Esophagus squamous epithelium (tissue), 4 donors: ENCODE measurements around the gene PHACTR2.

Source experiments
- POLR2A ChIP-seq, 4 donors: fragments of 450-650 bp; IDR thresholded peaks; one replicate each; pipeline ENCODE4 v1.6.1; 2017; ENCODE audit warnings: antibody characterized with exemption in 4 of 4, mild to moderate bottlenecking in 4 of 4, moderate library complexity in 3 of 4
- TF ChIP-seq, protein P1 (sequence below), 6 experiments: fragments of 450-650 bp in 4 of 6; fragments of 200-600 bp in 2 of 6; sonication (generic) in 2 of 6; IDR thresholded peaks; one replicate each; pipeline ENCODE4 v1.5.1; 2016 to 2019; ENCODE audit warnings: antibody characterized with exemption in 6 of 6, mild to moderate bottlenecking in 4 of 6, moderate library complexity in 4 of 6

DNA sequence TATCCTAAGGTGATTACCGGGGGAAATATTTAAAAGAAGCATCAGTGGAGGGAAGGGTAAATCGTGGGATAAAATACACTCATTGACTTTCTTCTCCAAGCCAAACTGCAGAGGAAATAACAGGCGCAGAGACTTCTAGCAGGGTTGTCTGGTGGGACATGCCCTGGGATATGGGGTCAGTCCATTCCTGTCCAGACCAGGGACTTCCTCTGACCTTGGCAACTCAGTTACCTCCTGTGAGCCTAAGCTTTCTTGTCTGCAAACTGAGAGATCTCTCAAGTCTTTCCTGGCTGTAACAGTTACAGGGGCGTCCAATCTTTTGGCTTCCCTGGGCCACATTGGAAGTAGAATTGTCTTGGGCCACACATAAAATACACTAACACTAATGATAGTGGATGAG is 21.7 kb upstream of the PHACTR2 start:
- TF ChIP-seq, protein P1, sequence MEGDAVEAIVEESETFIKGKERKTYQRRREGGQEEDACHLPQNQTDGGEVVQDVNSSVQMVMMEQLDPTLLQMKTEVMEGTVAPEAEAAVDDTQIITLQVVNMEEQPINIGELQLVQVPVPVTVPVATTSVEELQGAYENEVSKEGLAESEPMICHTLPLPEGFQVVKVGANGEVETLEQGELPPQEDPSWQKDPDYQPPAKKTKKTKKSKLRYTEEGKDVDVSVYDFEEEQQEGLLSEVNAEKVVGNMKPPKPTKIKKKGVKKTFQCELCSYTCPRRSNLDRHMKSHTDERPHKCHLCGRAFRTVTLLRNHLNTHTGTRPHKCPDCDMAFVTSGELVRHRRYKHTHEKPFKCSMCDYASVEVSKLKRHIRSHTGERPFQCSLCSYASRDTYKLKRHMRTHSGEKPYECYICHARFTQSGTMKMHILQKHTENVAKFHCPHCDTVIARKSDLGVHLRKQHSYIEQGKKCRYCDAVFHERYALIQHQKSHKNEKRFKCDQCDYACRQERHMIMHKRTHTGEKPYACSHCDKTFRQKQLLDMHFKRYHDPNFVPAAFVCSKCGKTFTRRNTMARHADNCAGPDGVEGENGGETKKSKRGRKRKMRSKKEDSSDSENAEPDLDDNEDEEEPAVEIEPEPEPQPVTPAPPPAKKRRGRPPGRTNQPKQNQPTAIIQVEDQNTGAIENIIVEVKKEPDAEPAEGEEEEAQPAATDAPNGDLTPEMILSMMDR (IDR thresholded peaks at IDR 0.05): no peak
- TF ChIP-seq POLR2A (IDR thresholded peaks at IDR 0.05): no peak
